ENCODE measurements around the gene PTPRN2. TPM values are rescaled to one million over a fixed set of nuclear protein-coding genes. Genes with fewer than 3 reads are reported as not detected.
A peak's percentile ranks its signal among the peaks of the same experiment; 100 is the strongest.

Gene PTPRN2
- total and polyA plus RNA-seq, 3 experiments from 2014 or later, result 0.33 to 1.2 (median 0.42) TPM

- Histone ChIP-seq H3K36me3 (ENCODE audit: insufficient read depth, low read length) (no peaks in the 10 kb centered on the region), H3K4me1 (ENCODE audit: insufficient read depth, low read length) (peaks cover 15% of the 10 kb centered on the region), H3K4me3 (ENCODE audit: low read length) (no peak overlapping the region), H3K27ac (ENCODE audit: low read depth, low read length) (no peak overlapping the region), H3K9me3 (ENCODE audit: low read length) (no peaks in the 10 kb centered on the region), H3K27me3 (ENCODE audit: insufficient read depth, low read length, poor library complexity, severe bottlenecking) (no peaks in the 10 kb centered on the region)
- Mint-ChIP-seq H3K27ac (peak overlapping the region in 1 of 8 donors; percentile 72), H3K9me3 (peaks cover 0 to 2% (median 0%) of the 10 kb centered on the region in 5 donors), H3K27me3 (peaks cover 7 to 11% of the 10 kb centered on the region in 2 donors), H3K4me1 (peaks cover 13 to 37% (median 24%) of the 10 kb centered on the region in 3 donors), H3K4me3 (no peak overlapping the region), H3K36me3 (no peaks in the 10 kb centered on the region)
- peak in 1 of 5 donors; percentile 44 for DNase-seq
- ChIA-PET CTCF (interaction anchor here (1.6 kb wide), 1 partner anchor 24 kb away, joined by 4 read pairs; no protein-coding TSS in a partner anchor), POLR2A (no interaction called here)
Measured at GRCh38 chr7:157497744-157498651, 1089.6 kb downstream of the PTPRN2 start.

- Histone ChIP-seq H3K9me3 (ENCODE audit: low read length) (no peaks in the 10 kb centered on the region), H3K36me3 (ENCODE audit: insufficient read depth, low read length) (no peaks in the 10 kb centered on the region), H3K27ac (ENCODE audit: low read depth, low read length) (no peak overlapping the region), H3K4me1 (ENCODE audit: insufficient read depth, low read length) (peaks cover 10% of the 10 kb centered on the region), H3K27me3 (ENCODE audit: insufficient read depth, low read length, poor library complexity, severe bottlenecking) (no peaks in the 10 kb centered on the region), H3K4me3 (ENCODE audit: low read length) (no peak overlapping the region)
- ChIA-PET POLR2A (no interaction called here), CTCF (interaction anchor here (1.6 kb wide), 1 partner anchor 23 kb away, joined by 4 read pairs; no protein-coding TSS in a partner anchor)
- H3K36me3 Mint-ChIP-seq, result peaks cover 0 to 2% (median 0%) of the 10 kb centered on the region in 3 donors
- H3K9me3 Mint-ChIP-seq, result peaks cover 0 to 5% (median 0%) of the 10 kb centered on the region in 5 donors
- peak in 1 of 5 donors; percentile 23 for DNase-seq
- no peak overlapping the region for H3K27ac Mint-ChIP-seq
- H3K4me3 Mint-ChIP-seq, result no peak overlapping the region
- peaks cover 7 to 11% of the 10 kb centered on the region in 2 donors for H3K27me3 Mint-ChIP-seq
- H3K4me1 Mint-ChIP-seq, result peaks cover 8 to 37% (median 18%) of the 10 kb centered on the region in 3 donors
Measured at GRCh38 chr7:157497367-157497743, 1090.3 kb downstream of the PTPRN2 start.

GRCh38 chr7:157496416-157497275 lies 1091.0 kb downstream of the PTPRN2 start:
- peak in 1 of 5 donors; percentile 21 for DNase-seq
- Mint-ChIP-seq H3K27ac (peak overlapping the region in 1 of 8 donors; percentile 83), H3K4me1 (peaks cover 5 to 32% (median 11%) of the 10 kb centered on the region in 3 donors), H3K9me3 (peaks cover 0 to 9% (median 2%) of the 10 kb centered on the region in 5 donors), H3K4me3 (no peak overlapping the region), H3K27me3 (peaks cover 7 to 10% of the 10 kb centered on the region in 2 donors), H3K36me3 (peaks cover 0 to 4% (median 0%) of the 10 kb centered on the region in 3 donors)
- ChIA-PET POLR2A (no interaction called here), CTCF (interaction anchor here (1.6 kb wide), 1 partner anchor 22 kb away, joined by 4 read pairs; no protein-coding TSS in a partner anchor)
- Histone ChIP-seq H3K4me1 (ENCODE audit: insufficient read depth, low read length) (peaks cover 3% of the 10 kb centered on the region), H3K9me3 (ENCODE audit: low read length) (no peaks in the 10 kb centered on the region), H3K36me3 (ENCODE audit: insufficient read depth, low read length) (no peaks in the 10 kb centered on the region), H3K27me3 (ENCODE audit: insufficient read depth, low read length, poor library complexity, severe bottlenecking) (no peaks in the 10 kb centered on the region), H3K27ac (ENCODE audit: low read depth, low read length) (no peak overlapping the region), H3K4me3 (ENCODE audit: low read length) (no peak overlapping the region)

DNA sequence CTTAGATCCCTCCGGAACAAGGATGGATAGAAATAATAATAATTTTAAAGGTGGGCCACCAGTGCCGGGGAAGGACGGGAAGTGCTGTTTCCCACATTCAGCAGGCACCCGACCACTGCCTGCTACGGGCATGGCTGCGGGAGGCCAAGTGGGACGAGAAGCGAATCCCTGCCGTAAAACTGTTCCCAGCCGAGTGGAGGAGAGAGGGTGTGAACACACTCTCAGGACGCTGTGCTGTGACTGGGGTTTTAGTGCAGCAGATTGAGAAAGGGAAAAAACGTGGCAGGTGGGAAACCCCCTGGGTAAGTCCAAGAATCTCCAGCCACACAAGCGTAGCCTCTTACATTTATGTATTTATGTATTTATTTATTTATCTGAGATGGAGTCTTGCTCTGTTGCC lies 1092.0 kb downstream of the PTPRN2 start:
- Mint-ChIP-seq H3K36me3 (peaks cover 0 to 4% (median 0%) of the 10 kb centered on the region in 3 donors), H3K27me3 (peaks cover 7 to 10% of the 10 kb centered on the region in 2 donors), H3K4me1 (peaks cover 11 to 37% (median 16%) of the 10 kb centered on the region in 3 donors), H3K27ac (no peak overlapping the region), H3K9me3 (peaks cover 3 to 12% (median 7%) of the 10 kb centered on the region in 5 donors), H3K4me3 (no peak overlapping the region)
- H3K36me3 ChIP-seq (ENCODE audit: insufficient read depth, low read length), result no peaks in the 10 kb centered on the region
- ChIA-PET CTCF (no interaction called here), POLR2A (interaction anchor here (1.2 kb wide), 1 partner anchor 24 kb away, joined by 3 read pairs; no protein-coding TSS in a partner anchor)
- peak in 1 of 5 donors; percentile 14 for DNase-seq
- no peak overlapping the region for H3K4me3 ChIP-seq (ENCODE audit: low read length)
- H3K27me3 ChIP-seq (ENCODE audit: insufficient read depth, low read length, poor library complexity, severe bottlenecking), result no peaks in the 10 kb centered on the region
- peaks cover 4% of the 10 kb centered on the region for H3K9me3 ChIP-seq (ENCODE audit: low read length)
- no peak overlapping the region for H3K27ac ChIP-seq (ENCODE audit: low read depth, low read length)
- H3K4me1 ChIP-seq (ENCODE audit: insufficient read depth, low read length), result peaks cover 9% of the 10 kb centered on the region

DNA sequence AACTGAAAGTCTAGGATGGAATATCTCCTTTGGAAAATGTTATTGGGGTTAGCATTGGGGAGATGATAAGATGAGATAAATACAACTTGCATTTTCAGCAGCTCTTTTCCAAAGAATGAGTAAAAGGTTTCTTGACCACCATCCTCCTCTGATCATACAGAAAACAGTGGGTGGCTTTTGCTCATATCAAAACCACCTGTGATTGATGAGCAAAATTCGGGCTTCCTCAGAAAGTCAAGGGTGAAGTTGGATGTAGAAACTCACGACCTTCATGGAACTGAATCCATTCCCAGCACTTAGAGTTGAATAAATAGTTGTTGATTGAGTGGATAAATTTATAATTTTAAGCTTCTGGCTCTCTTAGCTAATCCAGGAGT lies 1092.5 kb downstream of the PTPRN2 start:
- Mint-ChIP-seq H3K9me3 (peaks cover 3 to 12% (median 7%) of the 10 kb centered on the region in 5 donors), H3K36me3 (peaks cover 0 to 4% (median 0%) of the 10 kb centered on the region in 3 donors), H3K4me3 (no peak overlapping the region), H3K4me1 (peaks cover 15 to 41% (median 21%) of the 10 kb centered on the region in 3 donors), H3K27me3 (peaks cover 7 to 10% of the 10 kb centered on the region in 2 donors), H3K27ac (no peak overlapping the region)
- Histone ChIP-seq H3K4me3 (ENCODE audit: low read length) (no peak overlapping the region), H3K27ac (ENCODE audit: low read depth, low read length) (no peak overlapping the region), H3K27me3 (ENCODE audit: insufficient read depth, low read length, poor library complexity, severe bottlenecking) (no peaks in the 10 kb centered on the region), H3K9me3 (ENCODE audit: low read length) (peaks cover 4% of the 10 kb centered on the region), H3K36me3 (ENCODE audit: insufficient read depth, low read length) (no peaks in the 10 kb centered on the region), H3K4me1 (ENCODE audit: insufficient read depth, low read length) (peaks cover 14% of the 10 kb centered on the region)
- POLR2A ChIA-PET, result interaction anchor here (1.2 kb wide), 1 partner anchor 24 kb away, joined by 3 read pairs; no protein-coding TSS in a partner anchor
- CTCF ChIA-PET, result no interaction called here
- DNase-seq, result no peak

- Mint-ChIP-seq H3K9me3 (peaks cover 3 to 12% (median 7%) of the 10 kb centered on the region in 5 donors), H3K27me3 (peaks cover 7 to 10% of the 10 kb centered on the region in 2 donors), H3K36me3 (peaks cover 0 to 4% (median 0%) of the 10 kb centered on the region in 3 donors), H3K4me3 (no peak overlapping the region), H3K4me1 (peaks cover 18 to 45% (median 26%) of the 10 kb centered on the region in 3 donors), H3K27ac (no peak overlapping the region)
- H3K4me3 ChIP-seq (ENCODE audit: low read length), result no peak overlapping the region
- H3K27ac ChIP-seq (ENCODE audit: low read depth, low read length), result no peak overlapping the region
- H3K27me3 ChIP-seq (ENCODE audit: insufficient read depth, low read length, poor library complexity, severe bottlenecking), result no peaks in the 10 kb centered on the region
- H3K9me3 ChIP-seq (ENCODE audit: low read length), result peaks cover 4% of the 10 kb centered on the region
- CTCF ChIA-PET, result no interaction called here
- POLR2A ChIA-PET, result interaction anchor here (1.2 kb wide), 1 partner anchor 23 kb away, joined by 3 read pairs; no protein-coding TSS in a partner anchor
- peak in 1 of 5 donors; percentile 39 for DNase-seq
- peaks cover 19% of the 10 kb centered on the region for H3K4me1 ChIP-seq (ENCODE audit: insufficient read depth, low read length)
- H3K36me3 ChIP-seq (ENCODE audit: insufficient read depth, low read length), result no peaks in the 10 kb centered on the region
Measured at GRCh38 chr7:157494506-157495176, 1093.0 kb downstream of the PTPRN2 start.

DNA sequence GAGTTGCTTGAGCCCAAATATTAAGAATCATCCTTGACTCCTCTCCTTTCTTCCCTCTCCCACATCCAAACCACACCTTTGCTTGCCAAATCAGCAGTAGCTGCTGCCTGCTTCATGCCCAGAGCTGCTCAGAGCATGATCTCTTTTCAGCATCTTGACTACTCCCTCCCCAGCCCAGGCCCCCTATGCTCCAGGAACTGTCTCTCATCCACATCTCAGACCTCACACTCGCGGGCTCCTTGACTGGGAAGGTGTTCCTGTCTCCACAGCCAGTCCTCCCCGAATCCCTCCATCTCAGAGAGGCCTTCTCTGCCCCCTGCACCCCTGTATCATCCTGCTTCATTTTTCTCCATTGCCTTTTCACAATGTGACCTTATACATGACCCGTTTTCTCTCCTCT lies 1093.8 kb downstream of the PTPRN2 start:
- peaks cover 21% of the 10 kb centered on the region for H3K4me1 ChIP-seq (ENCODE audit: insufficient read depth, low read length)
- ChIA-PET CTCF (no interaction called here), POLR2A (no interaction called here)
- peaks cover 4% of the 10 kb centered on the region for H3K9me3 ChIP-seq (ENCODE audit: low read length)
- Mint-ChIP-seq H3K27ac (peak overlapping the region in 2 of 8 donors; percentile 2 to 38), H3K36me3 (peaks cover 0 to 4% (median 0%) of the 10 kb centered on the region in 3 donors), H3K9me3 (peaks cover 3 to 12% (median 7%) of the 10 kb centered on the region in 5 donors), H3K4me1 (peaks cover 18 to 45% (median 33%) of the 10 kb centered on the region in 3 donors), H3K4me3 (no peak overlapping the region), H3K27me3 (peaks cover 7 to 10% of the 10 kb centered on the region in 2 donors)
- H3K27ac ChIP-seq (ENCODE audit: low read depth, low read length), result no peak overlapping the region
- no peaks in the 10 kb centered on the region for H3K36me3 ChIP-seq (ENCODE audit: insufficient read depth, low read length)
- H3K27me3 ChIP-seq (ENCODE audit: insufficient read depth, low read length, poor library complexity, severe bottlenecking), result no peaks in the 10 kb centered on the region
- no peak for DNase-seq
- no peak overlapping the region for H3K4me3 ChIP-seq (ENCODE audit: low read length)

Measured in CD8-positive, alpha-beta memory T cell (primary cell).